NOMO-1 treated with DMSO at 0.1 percent for 48 hours (cell line): ENCODE measurements around the gene NRIP1.

ENCODE experiments used
- DNase-seq: peaks from one replicate; lab custom pipeline; 2025; ENCODE audit not compliant: unreplicated experiment; lab: John Stamatoyannopoulos, UW

The NRIP1 gene

GRCh38 chr21:15009837-15010363 is 54.9 kb downstream of the NRIP1 start:
- no peak for DNase-seq

- DNase-seq: no peak
Measured at GRCh38 chr21:15007716-15008296, 57.0 kb downstream of the NRIP1 start.

GRCh38 chr21:15006594-15007230 is 58.1 kb downstream of the NRIP1 start:
- DNase-seq: no peak

DNA sequence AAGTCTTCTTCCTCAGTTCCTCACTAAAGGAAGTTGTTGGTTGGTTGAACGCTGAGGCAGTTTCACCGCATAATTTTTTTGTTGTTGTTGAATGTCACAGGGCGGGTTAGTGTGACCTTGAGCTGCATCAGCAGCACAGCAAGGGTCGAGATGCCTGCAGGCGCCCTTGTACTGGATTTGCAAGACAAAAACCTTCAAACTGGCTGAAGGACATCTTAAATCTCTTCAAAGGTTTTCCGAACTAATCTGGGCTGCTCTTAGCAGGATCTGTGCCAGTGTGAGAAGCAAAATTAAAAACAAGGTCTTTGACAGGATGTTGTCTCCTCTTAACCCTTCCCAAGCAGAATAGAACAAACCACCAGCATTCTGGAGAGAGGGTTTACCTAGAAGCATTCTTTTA is 59.4 kb downstream of the NRIP1 start:
- DNase-seq: no peak

DNA sequence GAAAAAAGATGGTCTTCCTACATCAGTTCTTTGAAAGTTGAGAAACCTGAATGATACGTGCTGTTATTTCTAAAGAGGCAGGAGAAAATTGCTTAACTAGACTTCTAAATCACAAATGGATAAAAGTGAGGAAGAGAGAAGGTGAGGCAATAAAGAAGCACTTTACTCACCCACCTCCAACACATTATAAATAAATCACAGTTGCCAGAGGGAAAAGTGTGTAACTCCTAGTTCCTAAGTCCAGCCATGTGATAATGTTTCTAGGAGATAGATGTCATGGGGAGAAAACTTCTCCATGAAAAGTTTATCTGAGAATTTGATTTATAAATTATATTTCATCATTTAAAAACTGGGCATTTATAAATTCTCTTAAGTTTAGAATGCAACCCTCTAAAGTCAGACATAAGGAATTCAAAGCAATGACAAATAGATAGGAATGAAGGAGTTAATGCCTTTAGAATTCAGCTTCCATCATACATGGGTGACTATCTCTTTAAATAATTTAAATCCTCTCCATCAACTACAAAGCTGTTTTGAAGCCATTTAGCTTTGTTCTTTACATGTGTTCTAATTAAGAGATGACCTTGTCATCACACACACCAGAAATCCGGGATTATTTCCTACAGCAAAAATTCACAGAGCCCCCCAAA is 60.0 kb downstream of the NRIP1 start:
- no peak for DNase-seq

GRCh38 chr21:15003463-15004135 is 61.2 kb downstream of the NRIP1 start:
- no peak for DNase-seq

GRCh38 chr21:15001857-15002606 is 62.8 kb downstream of the NRIP1 start:
- no peak for DNase-seq

DNA sequence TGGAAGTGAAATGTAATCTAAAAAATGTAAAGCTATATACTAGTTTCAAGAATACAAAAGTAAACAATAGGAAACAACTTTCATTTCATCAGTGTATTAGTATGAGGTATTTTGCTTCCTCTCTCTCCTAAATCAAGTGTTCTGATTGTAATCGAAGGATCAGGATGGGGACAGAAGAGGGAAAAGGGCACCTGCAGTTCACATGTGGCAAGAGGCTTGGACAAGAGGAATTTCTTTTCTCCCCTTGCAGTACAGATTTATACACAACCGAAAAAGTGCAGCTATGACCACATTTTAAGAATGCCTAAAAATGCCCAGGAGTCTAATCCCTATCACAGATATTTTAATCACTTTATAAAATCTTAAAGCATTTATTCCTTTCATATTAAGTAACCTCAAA is 63.7 kb downstream of the NRIP1 start:
- no peak for DNase-seq

DNA sequence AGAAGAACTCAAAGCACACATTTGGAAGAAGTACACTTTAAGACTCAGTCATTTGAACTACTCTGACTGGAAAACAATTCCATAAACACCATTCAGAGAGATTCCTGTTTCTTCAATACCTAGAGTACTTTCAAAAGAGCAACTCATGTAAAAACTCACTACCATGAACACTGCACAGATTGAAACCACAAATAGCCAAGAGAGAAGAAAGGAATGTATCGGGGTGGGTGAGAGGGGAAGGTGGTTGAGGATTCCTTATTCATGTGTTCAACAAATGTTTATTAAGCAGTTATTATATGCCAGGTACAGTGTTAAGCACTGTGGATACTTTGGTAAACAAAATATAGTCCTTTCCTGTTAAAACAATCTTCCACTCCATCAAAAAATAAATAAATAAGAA is 64.7 kb downstream of the NRIP1 start:
- no peak for DNase-seq

- no peak for DNase-seq
Measured at GRCh38 chr21:14998784-14999183, 66.0 kb downstream of the NRIP1 start.

DNA sequence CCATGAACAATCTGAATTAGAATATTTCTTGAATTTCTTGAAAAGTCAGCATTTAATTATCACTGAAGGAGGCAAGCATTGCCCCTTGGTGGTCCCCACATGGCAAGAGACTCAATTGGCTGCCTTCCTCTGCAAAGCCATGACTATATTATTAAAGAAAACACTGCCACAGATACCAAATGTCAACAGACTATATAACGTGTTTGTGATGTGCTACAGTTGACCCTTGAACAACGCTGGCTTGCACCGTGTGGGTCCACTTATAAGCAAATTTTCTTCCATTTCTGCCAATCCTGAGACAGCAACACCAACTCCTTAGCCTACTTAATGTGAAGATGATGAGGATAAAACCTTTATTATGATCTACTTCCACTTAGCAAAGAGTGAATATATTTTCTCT is 66.5 kb downstream of the NRIP1 start:
- DNase-seq: no peak

DNA sequence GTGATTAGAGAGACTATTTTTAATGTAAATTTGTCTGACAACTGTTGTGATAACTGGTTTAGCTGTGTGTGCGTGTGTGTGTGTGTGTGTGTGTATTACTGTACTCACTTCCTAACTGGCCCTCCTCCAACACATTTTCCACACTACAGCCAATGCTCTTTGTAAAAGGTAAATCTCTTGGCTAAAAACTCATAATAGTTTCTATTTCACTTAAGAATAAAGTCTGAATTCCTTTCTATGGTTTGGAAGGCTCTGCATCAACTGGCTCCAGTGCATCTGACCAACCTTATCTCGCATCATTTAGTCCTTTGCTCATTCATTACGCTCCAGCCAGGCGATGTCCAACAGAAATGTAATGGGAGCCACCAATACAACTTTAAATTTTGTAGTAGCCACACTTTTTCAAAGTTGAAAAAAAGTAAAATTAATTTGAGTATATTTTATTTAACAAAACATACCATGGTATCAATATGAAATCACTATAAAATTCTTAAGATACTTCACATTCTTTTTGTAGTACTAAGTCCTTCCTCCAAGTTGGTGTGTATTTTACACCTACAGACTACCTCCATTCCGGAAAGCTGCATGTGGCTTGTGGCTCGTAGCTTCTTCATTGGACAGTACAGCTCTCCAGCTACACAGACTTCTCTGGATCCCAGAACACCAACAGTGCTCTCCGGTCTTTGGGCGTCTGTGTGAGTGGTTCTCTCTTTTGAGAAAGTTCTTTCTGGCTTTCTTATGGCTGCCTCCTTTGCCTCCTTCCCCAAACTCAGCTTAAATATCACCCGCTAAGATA is 68.9 kb downstream of the NRIP1 start:
- no peak for DNase-seq

DNA sequence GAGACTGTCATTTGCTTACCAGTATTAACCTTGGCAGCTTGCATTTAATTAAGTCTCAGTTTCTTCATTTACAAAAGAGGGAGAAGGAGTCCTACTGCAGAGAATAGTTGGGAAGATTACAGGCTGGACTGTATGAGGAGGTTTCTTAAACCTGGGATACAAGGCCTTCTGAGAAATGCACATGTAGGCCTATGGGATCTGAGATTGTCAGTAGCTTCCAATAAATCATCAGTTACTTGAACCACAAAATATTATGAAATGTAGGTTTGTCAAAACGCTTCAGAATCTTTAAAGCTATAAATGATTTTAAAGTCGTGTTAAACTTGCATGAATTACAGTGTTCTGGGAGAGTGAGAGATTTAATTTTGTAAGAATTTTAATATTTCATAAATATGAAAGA is 69.6 kb downstream of the NRIP1 start:
- DNase-seq: no peak

- no peak for DNase-seq
Measured at GRCh38 chr21:14993115-14993514, 71.7 kb downstream of the NRIP1 start.

- no peak for DNase-seq
Measured at GRCh38 chr21:14991957-14992356, 72.8 kb downstream of the NRIP1 start.

- DNase-seq: no peak
Measured at GRCh38 chr21:14989359-14989758, 75.4 kb downstream of the NRIP1 start.

- no peak for DNase-seq
Measured at GRCh38 chr21:14988760-14989159, 76.0 kb downstream of the NRIP1 start.

GRCh38 chr21:14987370-14988170 is 77.2 kb downstream of the NRIP1 start:
- DNase-seq: no peak

DNA sequence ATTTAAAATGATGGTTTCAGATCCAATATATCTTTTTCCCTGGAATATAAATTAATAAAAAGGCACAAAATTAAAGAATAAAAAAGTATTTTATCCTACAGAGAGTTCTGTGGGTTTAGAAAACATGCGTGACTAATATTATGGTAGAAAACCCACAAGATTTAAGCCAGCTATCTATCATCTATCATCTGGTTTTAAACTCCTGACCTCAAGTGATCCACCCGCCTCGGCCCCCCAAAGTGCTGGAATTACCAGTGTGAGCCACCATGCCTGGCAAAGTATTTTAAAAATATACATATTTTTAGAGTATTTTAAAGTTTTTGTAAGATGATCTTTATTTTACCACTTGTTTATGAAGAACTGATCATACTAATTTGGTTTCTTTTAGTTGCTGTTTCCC is 79.5 kb downstream of the NRIP1 start:
- no peak for DNase-seq

DNA sequence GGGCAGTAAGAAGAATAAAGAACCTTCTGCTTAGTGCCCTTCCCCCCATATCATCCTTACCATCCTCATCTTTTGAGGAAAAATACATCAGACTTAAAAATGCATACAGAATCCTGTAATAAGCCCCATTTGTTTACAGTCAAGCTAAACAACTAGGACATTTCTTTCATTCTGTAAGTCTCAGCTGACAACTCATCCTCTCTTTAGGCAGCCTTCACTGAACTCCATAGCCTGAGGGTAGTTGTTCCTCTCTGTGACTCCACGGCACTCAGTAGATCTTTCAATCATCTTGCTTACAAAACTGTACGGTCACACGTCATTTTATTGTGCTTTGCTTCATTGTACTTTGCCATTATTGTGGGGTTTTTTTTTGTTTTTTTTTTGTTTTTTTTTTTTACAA is 82.5 kb downstream of the NRIP1 start:
- no peak for DNase-seq
